ENCODE results near the gene ENPP7.

DNA sequence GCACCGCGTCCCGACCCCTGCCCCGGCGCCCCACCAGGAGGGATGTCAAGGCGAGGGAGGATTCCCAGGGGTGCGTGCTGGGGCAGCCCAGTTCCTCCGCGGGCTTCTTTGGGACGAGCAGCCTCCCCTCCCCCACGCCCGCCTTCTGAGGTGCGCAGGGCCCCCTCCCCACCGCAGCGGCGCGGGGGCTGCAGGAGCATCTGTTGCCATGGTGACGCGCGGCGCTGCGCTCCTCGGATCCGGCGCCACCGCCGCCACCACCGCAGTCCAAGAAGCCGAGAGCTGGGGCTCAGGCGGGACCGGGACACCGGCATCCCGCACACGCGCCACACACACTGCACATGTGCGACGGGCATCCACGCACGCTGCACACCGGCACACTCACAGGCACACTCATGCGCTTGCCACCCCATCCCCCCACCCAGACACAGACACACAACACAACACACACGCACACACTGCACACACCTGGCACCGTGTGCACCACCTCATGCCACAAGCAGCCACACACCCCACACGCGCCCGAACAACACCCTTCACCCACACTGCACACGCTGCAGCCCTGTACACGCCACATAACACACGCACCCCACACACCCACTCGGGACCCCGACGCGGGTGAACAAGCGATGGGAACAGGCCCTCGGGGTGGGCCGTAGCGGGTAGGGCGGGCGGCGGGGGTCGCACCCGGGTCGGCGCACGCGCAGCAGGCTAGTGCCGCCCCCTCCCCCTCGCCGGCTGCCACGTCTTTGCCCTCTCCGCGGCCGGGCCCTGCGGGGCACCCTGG lies 17.0 kb downstream of the ENPP7 start:
- TF ChIP-seq, protein P1, sequence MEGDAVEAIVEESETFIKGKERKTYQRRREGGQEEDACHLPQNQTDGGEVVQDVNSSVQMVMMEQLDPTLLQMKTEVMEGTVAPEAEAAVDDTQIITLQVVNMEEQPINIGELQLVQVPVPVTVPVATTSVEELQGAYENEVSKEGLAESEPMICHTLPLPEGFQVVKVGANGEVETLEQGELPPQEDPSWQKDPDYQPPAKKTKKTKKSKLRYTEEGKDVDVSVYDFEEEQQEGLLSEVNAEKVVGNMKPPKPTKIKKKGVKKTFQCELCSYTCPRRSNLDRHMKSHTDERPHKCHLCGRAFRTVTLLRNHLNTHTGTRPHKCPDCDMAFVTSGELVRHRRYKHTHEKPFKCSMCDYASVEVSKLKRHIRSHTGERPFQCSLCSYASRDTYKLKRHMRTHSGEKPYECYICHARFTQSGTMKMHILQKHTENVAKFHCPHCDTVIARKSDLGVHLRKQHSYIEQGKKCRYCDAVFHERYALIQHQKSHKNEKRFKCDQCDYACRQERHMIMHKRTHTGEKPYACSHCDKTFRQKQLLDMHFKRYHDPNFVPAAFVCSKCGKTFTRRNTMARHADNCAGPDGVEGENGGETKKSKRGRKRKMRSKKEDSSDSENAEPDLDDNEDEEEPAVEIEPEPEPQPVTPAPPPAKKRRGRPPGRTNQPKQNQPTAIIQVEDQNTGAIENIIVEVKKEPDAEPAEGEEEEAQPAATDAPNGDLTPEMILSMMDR (conservative IDR thresholded peaks at IDR 0.05; ENCODE audit: low read length): no peak
- no peak for TF ChIP-seq EZH2phosphoT487 (IDR thresholded peaks at IDR 0.05; ENCODE audit: borderline replicate concordance)
